Prostate gland (tissue), 2 donors: ENCODE measurements around the gene PACSIN1. TPM values are rescaled to one million over a fixed set of nuclear protein-coding genes. Genes with fewer than 3 reads are reported as not detected.

Experiments
- DNase-seq: peaks from one replicate; pipeline ENCODE4 v3.0.0-alpha.2; 2019; ENCODE audit warnings: low spot score
- H3K27ac ChIP-seq, 2 donors: fragments of 200-600 bp; sonication (generic); 2 replicates each; pipeline ENCODE4 v1.5.1; 2017 to 2019
- H3K27me3 ChIP-seq: fragments of 200-600 bp; sonication (generic); replicated peaks from 2 replicates; pipeline ENCODE4 v1.5.1; 2019; ENCODE audit not compliant: insufficient read depth
- H3K36me3 ChIP-seq, 2 donors: fragments of 200-600 bp; sonication (generic); 1 replicate in 1 of 2; 2 replicates in 1 of 2; pipeline versions ENCODE4 v1.5.1 to v1.8.1; 2017 to 2019
- H3K4me1 ChIP-seq: fragments of 200-600 bp; sonication (generic); replicated peaks from 2 replicates; pipeline ENCODE4 v1.5.1; 2019
- H3K4me3 ChIP-seq, 2 donors: fragments of 200-600 bp; sonication (generic); 2 replicates each; pipeline ENCODE4 v1.5.1; 2017 to 2019
- H3K9me3 ChIP-seq: fragments of 200-600 bp; sonication (generic); 2 replicates; pipeline ENCODE4 v1.5.1; 2017
- CTCF ChIP-seq, 4 experiments: fragments of 200-600 bp in 2 of 4; fragments of 450-650 bp in 2 of 4; sonication (generic) in 2 of 4; IDR thresholded peaks; 1 replicate in 3 of 4; 2 replicates in 1 of 4; pipeline ENCODE4 v1.5.1; 2016 to 2019; ENCODE audit warnings: antibody characterized with exemption in 4 of 4, mild to moderate bottlenecking in 2 of 4, moderate library complexity in 2 of 4
- POLR2A ChIP-seq: fragments of 450-650 bp; IDR thresholded peaks from one replicate; pipeline ENCODE4 v1.6.1; 2016; ENCODE audit warnings: antibody characterized with exemption, mild to moderate bottlenecking
- POLR2AphosphoS5 ChIP-seq: sonication (generic); formaldehyde crosslinking; IDR thresholded peaks from one replicate; pipeline ENCODE4 v1.6.1; 2017; ENCODE audit warnings: antibody characterized with exemption
- WGBS: methylation state at CpG from one replicate; pipeline ENCODE4 v1.1.5; 2018; 5-methylcytosine and 5-hydroxymethylcytosine counted together
- intact Hi-C: fragments of 100-400 bp; cut with DNase I; formaldehyde crosslinking; loops from one replicate; pipeline ENCODE4 v1.14.2; 2022
- total RNA-seq, 2 donors: library from RNA; depleted of rRNA; stranded (reverse); fragments of >200 nt; gene quantifications; one replicate each; pipeline ENCODE4 v1.1.0, GENCODE V29; 2016

Gene PACSIN1
- total RNA-seq, 2 donors from 2014 or later: 0.32 to 0.57 TPM

GRCh38 chr6:34518669-34519365 is 52.9 kb downstream of the PACSIN1 start:
- Histone ChIP-seq H3K27me3 (no peaks in the 10 kb centered on the region), H3K27ac (no peak overlapping the region), H3K4me1 (no peaks in the 10 kb centered on the region), H3K36me3 (no peaks in the 10 kb centered on the region), H3K4me3 (no peak overlapping the region), H3K9me3 (no peaks in the 10 kb centered on the region)
- TF ChIP-seq POLR2AphosphoS5 (no peak), CTCF (IDR thresholded peaks at IDR 0.05) (no peak), POLR2A (no peak)
- DNase-seq: no peak
- 89% methylated on average over 4 of the region's 4 CpGs for WGBS
- intact Hi-C loops: no loop called here

GRCh38 chr6:34519971-34520644 is 54.2 kb downstream of the PACSIN1 start:
- intact Hi-C loops: loop anchor here (10.0 kb wide), 1 partner anchor 175 kb away; the partner anchor contains the start of gene ILRUN
- H3K27me3 ChIP-seq: no peaks in the 10 kb centered on the region
- WGBS: 93% methylated on average over 5 of the region's 8 CpGs
- no peak overlapping the region for H3K4me3 ChIP-seq
- no peak overlapping the region for H3K27ac ChIP-seq
- no peaks in the 10 kb centered on the region for H3K36me3 ChIP-seq
- DNase-seq: no peak
- no peaks in the 10 kb centered on the region for H3K9me3 ChIP-seq
- TF ChIP-seq POLR2AphosphoS5: no peak
- TF ChIP-seq CTCF (IDR thresholded peaks at IDR 0.05): no peak
- TF ChIP-seq POLR2A: no peak
- no peaks in the 10 kb centered on the region for H3K4me1 ChIP-seq

DNA sequence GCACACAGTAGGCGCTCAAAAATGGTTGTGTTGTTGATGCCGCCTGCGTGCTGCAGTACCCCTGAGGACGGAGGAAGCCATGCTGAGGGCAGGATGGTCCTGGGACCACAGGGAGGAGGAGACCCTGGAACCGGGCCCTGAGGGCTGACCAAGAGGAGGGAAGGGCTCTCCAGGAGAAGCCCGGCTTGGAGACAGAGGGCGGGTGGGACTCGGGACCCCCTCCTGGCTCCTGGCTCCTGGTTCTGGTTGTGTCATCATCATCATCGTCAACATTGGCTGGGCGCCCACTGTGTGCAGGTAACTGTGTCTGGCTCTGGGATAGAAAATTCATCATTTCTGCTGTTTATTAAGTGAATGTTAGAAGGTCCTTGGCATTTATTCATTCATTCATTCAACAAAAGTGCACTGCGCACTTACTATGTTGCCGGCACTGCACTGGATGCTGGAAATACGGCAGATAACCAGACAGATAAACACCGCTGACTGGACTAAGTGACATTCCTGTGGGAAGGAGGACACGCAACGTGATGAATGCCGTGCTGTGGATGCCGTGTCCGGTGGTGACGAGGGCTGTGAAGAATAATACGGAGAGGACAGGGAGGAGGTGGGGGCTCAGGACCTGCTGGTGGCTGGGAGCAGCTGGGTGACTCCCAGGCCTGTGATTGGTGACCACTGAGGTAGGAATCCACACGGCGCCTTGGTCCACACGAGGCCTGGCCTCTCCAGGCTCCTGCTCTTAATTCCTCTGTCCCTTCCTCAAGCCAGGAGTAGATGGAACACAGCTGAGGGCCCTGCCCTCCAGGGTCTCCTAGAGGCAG is 55.0 kb downstream of the PACSIN1 start:
- Histone ChIP-seq H3K27me3 (no peaks in the 10 kb centered on the region), H3K36me3 (no peaks in the 10 kb centered on the region), H3K27ac (no peak overlapping the region), H3K9me3 (no peaks in the 10 kb centered on the region), H3K4me1 (no peaks in the 10 kb centered on the region), H3K4me3 (no peak overlapping the region)
- intact Hi-C loops: loop anchor here (10.0 kb wide), 1 partner anchor 174 kb away; the partner anchor contains the start of gene ILRUN
- 77% methylated on average over 24 of the region's 24 CpGs for WGBS
- TF ChIP-seq POLR2A: no peak
- TF ChIP-seq POLR2AphosphoS5: no peak
- no peak for DNase-seq

- Histone ChIP-seq H3K4me3 (no peak overlapping the region), H3K27me3 (no peaks in the 10 kb centered on the region), H3K4me1 (no peaks in the 10 kb centered on the region), H3K9me3 (no peaks in the 10 kb centered on the region), H3K27ac (no peak overlapping the region), H3K36me3 (no peaks in the 10 kb centered on the region)
- DNase-seq: no peak
- intact Hi-C loops: loop anchor here (10.0 kb wide), 1 partner anchor 173 kb away; the partner anchor contains the start of gene ILRUN
- TF ChIP-seq POLR2A: no peak
- TF ChIP-seq CTCF (IDR thresholded peaks at IDR 0.05): no peak
- WGBS: 88% methylated on average over 28 of the region's 28 CpGs
These were observed 55.8 kb downstream of the PACSIN1 start for GRCh38 chr6:34521463-34522285.
